Activated T-helper 1 cell treated with anti-CD3 and anti-CD28 coated beads, Interleukin-12 subunit alpha, Interleukin-12 subunit beta, Interleukin-2, Interleukin-4 antibody, amounts not matched to agents 30 ng/mL and 10 ng/mL and 1 ng/mL, durations not matched to agents 14 hours and 24 hours and 36 hours (primary cell): Measurements from ENCODE around the gene TNIK. TPM values are rescaled to one million over a fixed set of nuclear protein-coding genes. Genes with fewer than 3 reads are reported as not detected.

Experiments
- DNase-seq: peaks from one replicate; pipeline ENCODE4 v3.0.0; 2021; ENCODE audit warnings: low spot score
- H3K27ac Mint-ChIP-seq: one replicate; pipeline ENCODE4 v1.8.0; 2021; ENCODE audit warnings: mild to moderate bottlenecking, mixed read lengths
- H3K27me3 Mint-ChIP-seq: one replicate; pipeline ENCODE4 v1.8.0; 2022; ENCODE audit warnings: mild to moderate bottlenecking, moderate library complexity, mixed read lengths; ENCODE audit not compliant: insufficient read depth
- H3K36me3 Mint-ChIP-seq: one replicate; pipeline ENCODE4 v1.8.0; 2021; ENCODE audit warnings: low read depth, mixed read lengths
- H3K4me1 Mint-ChIP-seq: one replicate; pipeline ENCODE4 v1.8.0; 2021; ENCODE audit warnings: low read depth, mixed read lengths
- H3K4me3 Mint-ChIP-seq: one replicate; pipeline ENCODE4 v1.8.0; 2021; ENCODE audit warnings: mild to moderate bottlenecking, moderate library complexity, mixed read lengths
- H3K9me3 Mint-ChIP-seq: one replicate; pipeline ENCODE4 v1.8.0; 2021; ENCODE audit warnings: mixed read lengths
- intact Hi-C: fragments of 100-400 bp; cut with micrococcal nuclease; formaldehyde crosslinking; loops from one replicate; pipeline ENCODE4 v1.15.1; 2024
- total RNA-seq: library from RNA; stranded (reverse); gene quantifications from 2 replicates; pipeline ENCODE4 v1.2.3, GENCODE V29; 2022

Gene TNIK
- total RNA-seq, 1 donor from 2014 or later, result 21.5 TPM

GRCh38 chr3:171323938-171324536, 136.2 kb downstream of the TNIK start:
- Mint-ChIP-seq H3K4me3 (no peak overlapping the region), H3K9me3 (no peaks in the 10 kb centered on the region), H3K36me3 (no peaks in the 10 kb centered on the region), H3K4me1 (peaks cover 20% of the 10 kb centered on the region), H3K27me3 (no peaks in the 10 kb centered on the region), H3K27ac (no peak overlapping the region)
- intact Hi-C loops, result no loop called here
- no peak for DNase-seq

DNA sequence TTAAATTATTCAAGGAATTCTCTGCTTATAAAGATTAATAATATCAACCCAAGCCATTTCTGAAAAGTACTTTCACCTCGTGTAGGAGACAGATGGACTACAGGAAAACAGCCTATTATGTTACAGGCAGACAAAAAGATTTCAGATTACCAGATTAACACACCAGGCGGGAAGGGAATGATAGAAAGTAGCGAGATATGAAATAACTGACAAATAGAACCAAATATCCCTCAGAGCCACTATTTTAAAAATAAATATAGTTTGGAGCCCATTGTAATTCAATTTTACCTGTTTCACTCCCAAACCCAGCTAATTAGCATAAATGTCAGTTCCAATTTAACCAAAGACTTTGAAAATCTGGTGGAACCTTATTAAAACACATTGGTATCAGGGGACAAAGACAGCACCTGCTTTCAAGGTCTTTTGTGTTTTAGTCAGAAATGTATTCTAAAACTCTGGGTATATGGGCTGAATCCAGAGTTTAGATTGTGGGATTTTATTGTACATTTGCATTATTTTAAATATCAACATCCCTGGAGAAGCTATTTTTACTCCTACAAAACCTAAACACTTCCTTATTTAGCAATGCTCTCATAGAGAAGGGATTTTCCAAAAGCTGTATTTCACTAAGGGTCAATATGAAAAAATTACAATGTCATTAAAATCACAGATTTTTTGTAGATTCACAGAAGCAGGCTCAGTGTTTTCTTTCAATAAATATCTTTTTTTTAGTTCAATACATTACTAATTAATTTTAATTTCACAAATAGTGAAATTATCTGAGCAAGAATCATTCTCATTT, 138.4 kb downstream of the TNIK start:
- H3K36me3 Mint-ChIP-seq, result no peaks in the 10 kb centered on the region
- no peak for DNase-seq
- no peaks in the 10 kb centered on the region for H3K27me3 Mint-ChIP-seq
- H3K4me3 Mint-ChIP-seq, result no peak overlapping the region
- no peaks in the 10 kb centered on the region for H3K9me3 Mint-ChIP-seq
- intact Hi-C loops, result no loop called here
- H3K27ac Mint-ChIP-seq, result no peak overlapping the region
- peaks cover 8% of the 10 kb centered on the region for H3K4me1 Mint-ChIP-seq

DNA sequence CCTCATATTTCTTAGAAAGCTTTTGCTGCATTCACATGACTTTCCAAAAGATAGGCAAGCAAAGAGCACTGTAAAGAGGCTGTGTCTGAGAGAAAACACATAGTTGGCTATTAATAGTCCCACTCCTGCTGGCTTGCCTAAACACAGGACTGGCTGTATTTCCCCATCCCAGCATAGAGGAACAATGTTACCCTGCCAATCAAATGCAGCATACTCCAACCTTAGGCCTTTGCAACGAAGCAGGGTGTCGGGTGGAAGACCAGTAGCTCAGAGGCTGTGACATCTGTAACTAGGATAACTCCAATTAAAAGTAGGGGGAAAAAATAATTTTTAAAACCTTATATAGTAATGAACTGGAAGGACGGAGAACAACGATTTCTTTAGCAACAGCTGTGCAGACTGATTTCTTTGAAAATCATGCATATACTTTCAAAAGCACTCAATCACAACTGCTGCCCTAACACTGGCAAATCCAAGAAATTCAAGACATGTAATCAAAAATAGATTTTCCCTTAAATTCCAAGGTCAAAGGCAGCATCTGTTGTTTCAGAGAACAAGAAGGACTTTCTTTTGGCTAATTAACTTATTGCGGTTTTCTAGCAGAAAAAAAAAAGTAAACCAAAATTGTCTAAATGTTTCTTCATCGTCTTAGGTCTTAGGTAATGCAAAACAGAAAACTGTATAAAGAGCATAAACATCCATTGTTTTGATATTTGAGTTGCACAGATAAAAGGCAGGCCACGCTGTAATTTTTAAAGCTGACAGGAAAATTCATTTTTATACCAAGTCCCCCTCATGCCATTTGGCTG, 139.3 kb downstream of the TNIK start:
- Mint-ChIP-seq H3K9me3 (no peaks in the 10 kb centered on the region), H3K4me1 (peaks cover 6% of the 10 kb centered on the region), H3K27me3 (no peaks in the 10 kb centered on the region), H3K4me3 (no peak overlapping the region), H3K27ac (no peak overlapping the region), H3K36me3 (peaks cover 1% of the 10 kb centered on the region)
- DNase-seq, result no peak
- intact Hi-C loops, result no loop called here

DNA sequence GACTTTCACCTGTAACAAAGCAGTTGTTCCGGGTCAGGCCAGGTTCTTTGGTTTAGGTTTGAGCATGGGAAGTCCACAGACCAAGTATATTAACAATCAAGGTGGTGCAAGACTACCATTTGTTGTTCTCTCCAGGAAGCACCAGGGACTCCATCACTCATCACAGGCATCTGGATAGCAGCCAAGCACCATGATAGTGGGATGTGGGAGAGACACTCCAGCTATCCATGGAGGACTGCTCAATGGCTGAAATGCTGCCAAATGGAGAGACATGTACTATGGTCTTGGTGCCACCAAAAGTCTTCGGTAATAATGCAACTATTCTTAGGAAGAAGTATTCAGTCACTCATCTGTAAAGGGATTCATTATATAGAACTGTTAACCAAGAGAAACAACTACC, 143.0 kb downstream of the TNIK start:
- intact Hi-C loops, result no loop called here
- Mint-ChIP-seq H3K36me3 (peaks cover 5% of the 10 kb centered on the region), H3K4me3 (no peak overlapping the region), H3K9me3 (no peaks in the 10 kb centered on the region), H3K27me3 (no peaks in the 10 kb centered on the region), H3K27ac (no peak overlapping the region), H3K4me1 (peaks cover 7% of the 10 kb centered on the region)
- DNase-seq, result no peak

- DNase-seq, result no peak
- H3K27ac Mint-ChIP-seq, result no peak overlapping the region
- no peaks in the 10 kb centered on the region for H3K9me3 Mint-ChIP-seq
- no peak overlapping the region for H3K4me3 Mint-ChIP-seq
- intact Hi-C loops, result no loop called here
- H3K36me3 Mint-ChIP-seq, result peaks cover 8% of the 10 kb centered on the region
- H3K27me3 Mint-ChIP-seq, result no peaks in the 10 kb centered on the region
- peaks cover 17% of the 10 kb centered on the region for H3K4me1 Mint-ChIP-seq
Measured at GRCh38 chr3:171315919-171316318, 144.3 kb downstream of the TNIK start.

DNA sequence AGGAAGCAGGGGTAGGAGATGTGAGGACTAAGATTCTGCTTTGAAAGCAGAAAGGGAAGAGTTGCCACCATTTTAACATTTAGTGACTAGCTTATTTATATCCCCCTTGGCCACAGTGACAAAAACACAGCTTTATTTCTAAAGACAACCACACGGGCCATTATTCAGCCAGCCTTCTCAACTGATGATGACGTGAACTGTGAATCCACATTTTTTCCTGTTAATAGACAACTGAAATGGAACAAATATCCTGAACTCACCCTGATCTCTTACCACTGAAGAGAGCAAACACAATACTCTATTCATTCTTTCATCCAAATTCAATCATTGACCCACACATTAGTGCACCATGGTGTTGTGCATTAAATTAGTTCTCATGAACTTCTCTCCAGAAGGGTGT, 145.1 kb downstream of the TNIK start:
- H3K36me3 Mint-ChIP-seq, result peaks cover 8% of the 10 kb centered on the region
- intact Hi-C loops, result no loop called here
- no peak overlapping the region for H3K27ac Mint-ChIP-seq
- H3K4me1 Mint-ChIP-seq, result peaks cover 23% of the 10 kb centered on the region
- H3K9me3 Mint-ChIP-seq, result no peaks in the 10 kb centered on the region
- H3K27me3 Mint-ChIP-seq, result no peaks in the 10 kb centered on the region
- no peak for DNase-seq
- no peak overlapping the region for H3K4me3 Mint-ChIP-seq

GRCh38 chr3:171314341-171314740, 145.9 kb downstream of the TNIK start:
- Mint-ChIP-seq H3K9me3 (no peaks in the 10 kb centered on the region), H3K4me1 (peaks cover 29% of the 10 kb centered on the region), H3K27me3 (no peaks in the 10 kb centered on the region), H3K36me3 (peaks cover 8% of the 10 kb centered on the region), H3K27ac (no peak overlapping the region), H3K4me3 (no peak overlapping the region)
- no peak for DNase-seq
- intact Hi-C loops, result no loop called here

DNA sequence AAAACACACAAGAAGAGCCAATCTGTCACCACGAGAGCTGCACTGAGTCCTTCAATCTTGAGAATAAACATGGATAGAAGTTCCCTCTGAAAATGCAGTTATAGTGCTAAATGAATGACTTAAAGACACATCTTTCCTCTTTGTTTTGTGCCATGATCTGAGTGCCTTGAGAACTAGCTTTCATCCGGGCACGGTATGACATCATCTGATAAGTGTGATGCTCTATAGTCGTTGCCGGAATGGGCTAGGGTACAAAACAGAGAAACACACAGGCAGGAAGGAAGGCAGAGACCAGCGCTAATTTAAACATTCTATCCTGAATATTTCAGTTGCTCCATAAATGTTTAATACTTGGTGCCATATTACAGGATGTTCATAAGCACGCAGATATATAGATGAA, 146.5 kb downstream of the TNIK start:
- H3K36me3 Mint-ChIP-seq, result peaks cover 13% of the 10 kb centered on the region
- H3K9me3 Mint-ChIP-seq, result no peaks in the 10 kb centered on the region
- no peak overlapping the region for H3K4me3 Mint-ChIP-seq
- no peak for DNase-seq
- H3K27ac Mint-ChIP-seq, result no peak overlapping the region
- peaks cover 32% of the 10 kb centered on the region for H3K4me1 Mint-ChIP-seq
- intact Hi-C loops, result no loop called here
- H3K27me3 Mint-ChIP-seq, result no peaks in the 10 kb centered on the region

- Mint-ChIP-seq H3K4me1 (peaks cover 38% of the 10 kb centered on the region), H3K27me3 (no peaks in the 10 kb centered on the region), H3K4me3 (no peak overlapping the region), H3K36me3 (peaks cover 17% of the 10 kb centered on the region), H3K9me3 (peaks cover 9% of the 10 kb centered on the region), H3K27ac (no peak overlapping the region)
- DNase-seq, result no peak
- intact Hi-C loops, result no loop called here
Measured at GRCh38 chr3:171312741-171313140, 147.5 kb downstream of the TNIK start.

DNA sequence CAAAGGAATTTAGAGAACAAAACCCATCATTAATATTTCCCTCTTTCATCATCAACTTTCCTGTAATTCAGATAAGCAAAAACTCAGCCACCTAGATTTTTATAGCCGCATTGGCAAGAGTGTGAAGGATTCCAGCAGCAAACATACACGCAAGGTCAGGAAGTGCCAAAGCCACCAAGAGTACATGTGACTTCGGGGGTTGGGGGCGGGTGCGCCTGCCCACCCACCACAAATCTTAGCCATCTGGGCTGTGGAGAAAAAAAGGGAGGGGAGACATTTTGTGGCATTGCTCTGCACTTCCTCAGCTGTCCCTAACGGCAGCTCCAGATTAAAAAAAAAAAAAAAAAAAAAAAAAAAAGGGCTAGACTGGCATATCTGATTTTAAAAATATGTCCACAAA, 148.4 kb downstream of the TNIK start:
- no peak overlapping the region for H3K27ac Mint-ChIP-seq
- no peak for DNase-seq
- H3K4me3 Mint-ChIP-seq, result no peak overlapping the region
- peaks cover 17% of the 10 kb centered on the region for H3K36me3 Mint-ChIP-seq
- peaks cover 9% of the 10 kb centered on the region for H3K9me3 Mint-ChIP-seq
- intact Hi-C loops, result no loop called here
- H3K4me1 Mint-ChIP-seq, result peaks cover 38% of the 10 kb centered on the region
- no peaks in the 10 kb centered on the region for H3K27me3 Mint-ChIP-seq

DNA sequence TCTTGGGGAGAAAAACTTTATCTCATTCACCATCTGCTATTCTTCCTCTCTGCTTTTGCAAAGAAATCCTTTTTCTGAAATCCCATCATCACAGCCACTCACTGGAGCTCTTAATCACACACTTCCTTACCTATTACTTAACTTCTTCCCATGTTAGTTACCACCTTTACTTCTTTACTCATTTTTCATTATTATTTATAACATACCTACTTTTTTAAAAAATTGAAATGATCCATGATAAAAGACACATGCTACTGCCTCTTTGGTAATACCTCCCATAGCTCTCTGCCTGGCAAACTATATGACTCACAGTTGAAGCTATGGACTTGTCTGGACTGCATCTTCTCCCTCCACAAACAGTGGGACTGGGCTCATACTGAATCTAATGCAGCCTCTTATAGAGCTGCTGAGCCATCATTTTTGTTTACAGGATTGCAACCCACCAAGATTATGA, 150.3 kb downstream of the TNIK start:
- no peak overlapping the region for H3K4me3 Mint-ChIP-seq
- H3K27me3 Mint-ChIP-seq, result no peaks in the 10 kb centered on the region
- H3K4me1 Mint-ChIP-seq, result peaks cover 38% of the 10 kb centered on the region
- H3K9me3 Mint-ChIP-seq, result peaks cover 15% of the 10 kb centered on the region
- DNase-seq, result no peak
- H3K27ac Mint-ChIP-seq, result no peak overlapping the region
- peaks cover 15% of the 10 kb centered on the region for H3K36me3 Mint-ChIP-seq
- intact Hi-C loops, result no loop called here

DNA sequence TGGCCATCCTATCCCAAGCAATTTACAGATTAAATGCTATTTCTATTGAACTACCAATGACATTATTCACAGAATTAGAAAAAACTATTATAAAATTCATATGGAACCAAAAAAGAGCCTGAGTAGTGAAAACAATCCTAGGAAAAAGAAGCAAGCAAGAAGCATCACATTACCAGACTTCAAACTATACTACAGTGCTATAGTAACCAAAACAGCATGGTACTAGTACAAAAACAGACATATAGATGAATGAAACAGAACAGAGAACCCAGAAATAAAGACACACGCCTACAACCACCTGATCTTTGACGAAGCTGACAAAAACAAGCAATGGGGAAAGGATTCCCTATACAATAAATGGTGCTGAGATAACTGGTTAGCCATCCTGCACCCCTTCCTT, 152.2 kb downstream of the TNIK start:
- peaks cover 21% of the 10 kb centered on the region for H3K36me3 Mint-ChIP-seq
- H3K4me1 Mint-ChIP-seq, result peaks cover 45% of the 10 kb centered on the region
- H3K4me3 Mint-ChIP-seq, result no peak overlapping the region
- H3K27me3 Mint-ChIP-seq, result no peaks in the 10 kb centered on the region
- H3K27ac Mint-ChIP-seq, result no peak overlapping the region
- no peak for DNase-seq
- H3K9me3 Mint-ChIP-seq, result peaks cover 21% of the 10 kb centered on the region
- intact Hi-C loops, result no loop called here

DNA sequence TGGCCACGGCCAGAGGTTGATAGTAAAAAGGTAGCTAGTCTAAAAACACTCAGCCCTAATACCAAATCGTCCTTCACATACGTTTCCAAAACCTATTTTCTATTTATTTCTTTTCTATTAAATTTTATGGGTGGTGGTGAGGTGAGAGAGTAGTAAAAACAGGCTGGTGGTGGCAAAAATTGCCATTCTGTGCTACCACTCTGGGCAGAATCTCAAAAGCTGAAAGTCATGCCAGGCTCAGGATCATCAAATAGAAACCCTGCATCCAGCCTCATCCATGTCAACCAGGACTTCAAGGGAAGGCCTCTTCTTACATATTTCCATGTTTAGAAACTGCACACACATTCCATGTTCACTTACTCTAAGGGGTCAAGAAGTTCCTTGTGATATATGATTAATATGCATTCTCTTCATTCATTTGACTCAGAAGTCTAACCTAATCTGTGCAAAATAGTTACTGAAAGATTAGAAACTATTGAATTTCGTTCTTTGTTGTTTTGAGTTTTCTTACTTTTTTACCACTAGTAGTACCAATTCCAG, 153.1 kb downstream of the TNIK start:
- Mint-ChIP-seq H3K36me3 (peaks cover 21% of the 10 kb centered on the region), H3K4me3 (no peak overlapping the region), H3K27me3 (no peaks in the 10 kb centered on the region), H3K4me1 (peaks cover 38% of the 10 kb centered on the region), H3K27ac (no peak overlapping the region), H3K9me3 (peaks cover 21% of the 10 kb centered on the region)
- intact Hi-C loops, result no loop called here
- DNase-seq, result no peak
